ENCODE data around the gene SORCS2.

- TF ChIP-seq CTCF (IDR thresholded peaks at IDR 0.05) (no peak), POLR2A (IDR thresholded peaks at IDR 0.05) (no peak)
These were observed 521.8 kb downstream of the SORCS2 start for GRCh38 chr4:7714176-7714575.
